IPS-NIHi11 (cell line): Measurements from ENCODE around the gene RAB40AL.
A peak's percentile ranks its signal among the peaks of the same experiment; 100 is the strongest.
"Not testable (repeated sequence)": the region's sequence is repeated elsewhere in the genome, so short reads cannot be mapped to it uniquely, and the experiment has no call there.

Experiments used
- DNase-seq: peaks from one replicate; pipeline ENCODE4 v3.0.0; 2012; ENCODE audit warnings: mixed read lengths, low spot score

Gene RAB40AL

GRCh38 chrX:102936972-102937371, at the start of gene RAB40AL:
Gene RAB40AL (plus strand): TSS chrX:102937272. CDS start chrX:102937319, 47 bp downstream.
- not testable (repeated sequence) for DNase-seq

DNA sequence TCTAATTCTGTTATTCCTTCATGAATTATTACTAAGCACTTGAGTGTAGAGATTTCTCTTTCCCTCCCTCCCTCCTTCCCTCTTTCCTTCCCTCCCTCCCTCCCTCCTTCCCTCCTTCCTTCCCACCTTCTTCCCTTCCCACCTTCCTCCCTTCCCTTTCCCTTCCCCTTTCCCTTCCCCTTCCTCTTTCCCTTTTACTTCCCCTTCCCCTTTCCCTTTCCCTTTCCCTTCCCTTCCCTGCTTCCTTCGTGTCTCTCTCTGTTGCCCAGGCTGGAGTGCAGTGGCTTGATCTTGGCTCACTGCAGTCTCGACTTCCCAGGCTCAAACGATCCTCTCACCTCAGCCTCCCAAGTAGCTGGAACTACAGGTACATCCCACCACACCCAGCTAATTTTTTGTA, 49.4 kb upstream of the RAB40AL start:
- DNase-seq = no peak

GRCh38 chrX:102892103-102892502, 45.0 kb upstream of the RAB40AL start:
- DNase-seq = no peak

DNA sequence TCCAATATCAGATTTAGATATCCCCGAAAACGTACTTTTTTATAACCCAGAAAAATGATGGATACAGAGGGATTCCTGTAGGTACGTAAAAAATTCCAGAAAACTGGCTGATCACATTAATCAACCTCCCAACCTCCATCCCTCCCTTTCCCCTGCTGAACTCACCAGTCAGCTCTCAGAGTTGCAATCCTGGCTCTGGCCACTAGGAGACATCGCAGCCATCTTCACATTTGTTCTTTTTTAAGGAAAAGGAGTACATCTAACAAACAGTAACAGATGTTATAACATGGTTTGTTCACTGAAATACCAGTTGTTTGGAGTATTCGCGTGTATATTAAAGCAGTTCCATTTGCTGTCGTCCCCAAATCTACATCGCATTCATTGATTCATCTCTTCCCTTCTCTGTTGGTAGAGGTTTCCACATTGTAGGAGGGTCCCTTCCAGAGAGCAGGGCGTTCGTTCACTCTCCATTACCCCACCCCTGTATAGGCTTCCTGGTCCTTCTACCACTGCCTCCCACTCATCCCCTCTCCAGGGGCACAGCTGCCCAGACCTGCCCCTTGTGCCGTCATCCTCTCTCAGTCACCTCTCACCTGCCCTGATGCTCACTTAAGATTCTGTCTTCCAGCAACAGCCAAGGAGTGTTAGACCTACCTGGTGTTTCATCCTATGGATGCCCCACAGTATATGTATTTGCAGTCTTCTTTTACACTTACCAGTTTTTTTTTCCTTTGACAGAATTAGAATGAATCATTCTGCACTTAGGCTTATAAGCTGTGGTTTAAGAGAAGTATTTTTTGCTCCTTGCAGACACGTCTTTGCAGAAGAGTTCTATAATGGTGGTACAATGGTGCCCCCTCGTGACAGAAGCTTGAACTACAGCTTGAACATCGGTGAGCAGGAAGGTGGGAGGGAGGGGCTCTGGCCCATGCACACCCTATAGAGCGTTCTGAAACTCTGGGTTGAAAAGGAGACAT, 36.8 kb upstream of the RAB40AL start:
- peak; percentile 33 for DNase-seq

GRCh38 chrX:102902355-102902754, 34.7 kb upstream of the RAB40AL start:
- DNase-seq = no peak

DNA sequence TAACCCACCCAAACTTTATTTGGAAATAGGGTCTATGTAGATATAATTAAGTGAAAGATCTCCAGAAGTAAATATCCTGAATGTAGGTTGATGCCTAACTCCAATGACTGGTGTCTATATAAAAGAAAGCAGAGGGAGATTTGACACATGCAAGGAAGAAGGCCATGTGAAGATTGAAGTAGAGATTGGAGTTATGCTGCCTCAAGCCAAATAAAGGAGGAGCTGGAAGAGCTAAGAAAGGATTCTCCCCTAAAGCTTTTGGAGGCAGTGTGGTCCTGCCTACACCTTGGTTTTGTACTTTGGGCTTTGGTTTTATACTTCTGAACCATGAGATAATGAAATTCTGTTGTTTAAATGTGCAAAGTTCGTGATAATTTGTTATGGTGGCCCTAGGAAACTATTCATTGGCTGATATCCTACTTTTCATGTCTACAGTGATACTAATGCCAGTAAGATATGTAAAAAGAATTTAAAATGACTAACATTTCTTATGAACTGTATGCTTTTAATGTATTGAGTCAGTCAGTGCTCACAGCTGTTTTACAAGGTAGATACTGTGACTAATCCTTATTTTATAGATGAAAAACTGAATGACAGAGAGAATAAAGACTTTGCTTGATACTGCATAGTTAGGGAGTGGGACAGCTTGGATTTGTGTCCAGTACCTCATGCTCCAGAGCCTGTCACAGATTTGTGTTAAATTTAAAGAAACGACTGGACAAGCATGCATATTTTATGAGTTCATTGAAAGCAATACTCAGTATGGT, 5.9 kb upstream of the RAB40AL start:
- DNase-seq = no peak

DNA sequence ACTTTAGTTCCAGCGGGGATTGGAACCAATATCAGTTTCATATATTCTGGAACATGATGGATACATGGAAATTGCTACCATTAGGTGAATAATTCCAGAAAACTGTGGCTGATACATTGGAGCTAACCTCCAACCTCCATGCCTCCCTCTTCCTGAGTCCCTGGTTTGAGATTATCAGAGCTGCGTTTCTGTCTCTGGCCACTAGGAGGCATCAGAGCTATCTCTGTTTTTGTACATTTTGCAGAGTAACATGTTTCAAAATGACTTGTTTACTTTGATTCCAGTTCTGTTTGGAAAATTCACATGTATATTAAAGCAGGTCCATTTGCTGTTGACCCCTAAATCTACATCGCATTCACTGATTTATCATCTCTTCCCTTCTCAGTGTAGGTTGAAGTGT, 2.4 kb upstream of the RAB40AL start:
- peak; percentile 23 for DNase-seq

DNA sequence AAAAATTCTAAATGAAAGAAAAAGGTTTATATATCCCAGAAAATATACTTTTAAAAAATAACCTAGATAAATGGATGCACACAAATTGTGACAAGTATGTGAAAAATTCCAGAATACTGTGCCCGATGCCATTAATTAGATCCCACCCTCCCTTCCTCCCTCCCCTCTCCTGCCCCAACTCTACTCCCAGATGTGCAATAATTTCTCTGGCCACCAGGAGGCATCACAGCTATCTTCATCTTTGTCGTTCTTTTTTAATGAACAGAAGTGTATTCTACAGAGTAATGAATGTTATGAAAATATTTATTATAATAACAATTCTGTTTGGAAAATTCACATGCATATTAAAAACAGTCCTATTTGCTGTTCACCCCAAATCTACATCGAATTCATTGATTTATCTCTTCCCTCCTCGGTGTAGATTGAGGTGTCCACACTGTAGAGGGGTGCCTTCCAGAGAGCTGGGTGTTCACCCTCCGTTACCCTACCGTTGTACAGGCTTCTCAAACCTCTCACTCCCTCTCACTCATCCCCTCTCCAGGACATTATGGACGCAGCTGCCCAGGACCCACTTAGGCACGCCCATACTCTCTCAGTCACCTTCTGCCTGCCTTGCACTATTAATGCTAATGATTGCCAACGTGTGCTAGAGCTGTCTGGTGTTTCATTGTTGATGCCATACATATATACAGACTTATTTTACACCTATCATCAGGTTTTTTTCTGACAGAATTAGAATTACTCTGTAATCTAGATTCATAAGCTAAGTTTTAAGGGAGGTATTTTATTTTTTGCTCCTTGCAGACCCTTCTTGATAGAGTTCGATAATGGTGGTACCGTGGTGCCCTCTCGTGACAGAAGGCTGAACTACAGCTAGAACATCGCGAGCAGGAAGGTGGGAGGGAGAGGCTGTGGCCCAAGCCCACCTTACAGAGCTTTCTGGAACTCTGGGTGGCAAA, 14.1 kb downstream of the RAB40AL start:
- peak; percentile 40 for DNase-seq

- no peak for DNase-seq
Observed at GRCh38 chrX:102957751-102958150, 20.7 kb downstream of the RAB40AL start.

GRCh38 chrX:102958794-102959193, 21.7 kb downstream of the RAB40AL start:
- no peak for DNase-seq

GRCh38 chrX:102959471-102959870, 22.4 kb downstream of the RAB40AL start:
- DNase-seq = no peak

- no peak for DNase-seq
Observed at GRCh38 chrX:102963955-102964354, 26.9 kb downstream of the RAB40AL start.

GRCh38 chrX:102964940-102965339, 27.9 kb downstream of the RAB40AL start:
- no peak for DNase-seq

GRCh38 chrX:102966701-102967100, 29.6 kb downstream of the RAB40AL start:
- no peak for DNase-seq

GRCh38 chrX:102968216-102968615, 31.1 kb downstream of the RAB40AL start:
- DNase-seq = no peak

DNA sequence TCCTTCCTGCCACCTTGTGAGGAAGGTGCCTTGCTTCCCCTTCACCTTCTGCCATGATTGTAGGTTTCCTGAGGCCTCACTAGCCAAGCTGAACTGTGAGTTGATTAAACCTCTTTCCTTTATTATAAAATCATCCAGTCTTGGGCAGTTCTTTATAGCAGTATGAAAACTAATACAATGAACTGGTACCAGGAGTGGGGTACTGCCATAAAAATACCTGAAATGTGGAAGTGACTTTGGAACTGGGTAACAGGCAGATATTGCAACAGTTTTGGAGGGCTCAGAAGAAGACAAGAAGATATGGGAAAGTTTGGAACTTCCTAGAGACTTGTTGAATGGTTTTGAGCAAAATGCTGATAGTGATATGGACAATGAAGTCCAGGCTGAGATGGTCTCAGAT, 34.5 kb downstream of the RAB40AL start:
- DNase-seq = not testable (repeated sequence)

DNA sequence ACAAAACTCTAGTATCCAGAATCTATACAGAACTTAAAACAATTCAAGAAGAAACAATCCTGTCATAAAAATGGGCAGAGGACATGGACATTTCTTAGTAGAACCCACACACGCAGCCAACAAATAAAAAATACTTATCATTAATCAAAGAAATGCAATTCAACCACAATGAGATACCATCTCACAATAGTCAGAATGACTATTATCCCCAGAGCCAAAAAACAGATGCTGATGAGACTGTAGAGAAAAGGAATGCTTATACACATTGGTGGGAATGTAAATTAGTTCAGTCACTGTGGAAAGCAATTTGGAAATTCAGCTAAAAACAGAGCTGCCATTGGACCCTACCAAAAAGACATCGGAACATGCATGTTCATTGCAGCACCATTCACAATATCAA, 37.9 kb downstream of the RAB40AL start:
- no peak for DNase-seq

GRCh38 chrX:102976286-102976685, 39.2 kb downstream of the RAB40AL start:
- no peak for DNase-seq

DNA sequence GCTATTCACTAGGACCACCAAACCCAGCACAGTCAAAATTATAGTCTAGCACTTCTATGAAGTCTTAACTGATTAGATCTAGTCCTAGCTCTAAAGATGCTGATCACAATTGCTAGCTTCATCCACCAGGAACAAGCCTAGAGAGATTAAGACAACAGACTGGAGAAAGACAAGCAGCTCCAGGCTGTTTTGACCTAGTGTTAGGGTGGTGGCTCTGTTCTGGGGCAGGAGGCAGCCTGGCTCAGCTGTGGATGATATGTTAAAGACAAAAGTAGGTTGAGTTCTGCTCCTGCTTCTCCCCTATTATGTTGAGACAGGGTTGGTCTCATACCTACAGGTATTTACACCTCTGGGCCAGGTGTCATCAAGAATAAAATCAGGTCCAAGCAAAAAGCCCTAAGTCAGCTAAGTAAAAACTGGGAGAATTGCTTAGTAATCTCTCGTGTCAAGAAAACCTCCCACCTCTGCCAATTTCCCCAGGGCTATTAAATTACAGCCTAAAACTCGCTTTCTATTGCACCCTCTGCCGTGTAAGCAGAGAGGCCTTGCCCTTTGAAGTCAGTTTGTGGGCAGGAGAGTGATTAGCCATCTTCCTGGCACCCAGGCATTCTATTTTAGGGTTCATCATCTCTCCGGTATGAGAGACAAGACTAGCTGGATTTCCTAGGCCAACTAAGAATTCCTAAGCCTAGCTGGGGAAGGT, 39.9 kb downstream of the RAB40AL start:
- no peak for DNase-seq

- no peak for DNase-seq
Observed at GRCh38 chrX:102978594-102978993, 41.5 kb downstream of the RAB40AL start.

GRCh38 chrX:102979536-102979935, 42.5 kb downstream of the RAB40AL start:
- DNase-seq = no peak
